ENCODE measurements around the gene ITCH. TPM values are rescaled to one million over a fixed set of nuclear protein-coding genes. Genes with fewer than 3 reads are reported as not detected.
A peak's percentile ranks its signal among the peaks of the same experiment; 100 is the strongest.
"Not testable (repeated sequence)": the region's sequence is repeated elsewhere in the genome, so short reads cannot be mapped to it uniquely, and the experiment has no call there.

Gene ITCH
- total RNA-seq, 1 donor from 2014 or later, result 76.5 TPM

DNA sequence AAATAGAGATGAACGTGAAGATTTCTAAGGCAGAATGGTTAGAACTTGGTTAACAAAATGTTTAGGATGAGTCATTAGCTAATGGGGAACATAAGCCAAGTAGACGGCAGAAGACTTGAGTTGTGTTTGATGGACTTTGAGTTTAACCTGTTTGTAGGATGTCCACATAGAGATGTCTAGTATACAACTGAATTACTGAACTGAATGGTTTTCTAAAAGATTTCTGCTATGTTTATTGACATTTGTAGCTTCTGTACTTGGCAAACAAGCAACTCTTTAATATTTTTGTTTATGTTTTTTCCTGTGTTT, 98.7 kb downstream of the ITCH start:
- no peak for DNase-seq

DNA sequence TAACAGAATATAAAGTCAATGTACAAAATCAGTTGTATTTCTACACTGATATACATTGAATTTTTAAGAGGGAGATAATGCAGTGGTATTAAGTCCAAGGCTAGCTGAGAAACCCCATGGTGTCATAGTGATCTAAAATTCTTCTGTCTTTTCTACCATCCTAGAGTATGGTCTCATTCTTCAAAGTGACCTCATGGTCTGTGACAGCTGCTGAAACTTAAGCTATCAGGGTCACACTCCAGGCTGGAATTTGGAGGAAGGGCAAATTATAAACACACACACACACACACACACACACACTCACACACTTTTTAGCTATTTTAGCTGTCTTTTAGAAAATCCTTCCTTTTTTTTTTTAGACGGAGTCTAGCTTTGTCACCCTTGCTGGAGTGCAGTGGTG, 105.9 kb downstream of the ITCH start:
- peak; percentile 60 for DNase-seq

DNA sequence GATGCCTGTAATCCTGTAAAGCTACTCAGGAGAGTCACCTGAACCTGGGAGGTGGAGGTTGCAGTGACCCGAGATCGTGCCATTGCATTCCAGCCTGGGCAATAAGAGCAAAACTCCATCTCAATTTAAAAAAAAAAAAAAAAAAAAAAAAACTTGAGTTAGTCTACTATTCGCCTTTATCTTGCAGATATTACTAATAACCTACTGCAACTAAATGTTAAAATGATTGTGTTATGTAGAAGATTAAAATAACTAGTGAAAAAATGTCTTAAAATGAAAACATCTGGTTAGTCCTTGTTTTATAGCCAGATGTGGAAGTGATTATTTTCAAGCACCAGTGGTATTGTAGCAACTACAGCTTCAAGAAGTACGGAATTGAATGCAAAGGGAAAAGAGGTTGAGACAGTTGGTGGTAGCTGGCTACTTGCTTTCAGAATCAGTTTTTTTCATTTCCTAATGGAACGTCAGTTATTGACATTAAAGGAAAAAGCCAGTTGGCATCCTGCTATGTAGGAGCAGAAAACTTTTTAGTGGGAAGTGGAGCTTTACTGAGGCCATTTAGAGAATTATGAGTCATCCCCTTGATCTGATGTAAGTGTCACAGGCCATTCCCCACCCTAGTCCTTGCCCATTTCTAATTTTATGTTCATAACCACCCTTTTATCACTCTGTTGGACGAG, 109.3 kb downstream of the ITCH start:
- peak; percentile 23 for DNase-seq

DNA sequence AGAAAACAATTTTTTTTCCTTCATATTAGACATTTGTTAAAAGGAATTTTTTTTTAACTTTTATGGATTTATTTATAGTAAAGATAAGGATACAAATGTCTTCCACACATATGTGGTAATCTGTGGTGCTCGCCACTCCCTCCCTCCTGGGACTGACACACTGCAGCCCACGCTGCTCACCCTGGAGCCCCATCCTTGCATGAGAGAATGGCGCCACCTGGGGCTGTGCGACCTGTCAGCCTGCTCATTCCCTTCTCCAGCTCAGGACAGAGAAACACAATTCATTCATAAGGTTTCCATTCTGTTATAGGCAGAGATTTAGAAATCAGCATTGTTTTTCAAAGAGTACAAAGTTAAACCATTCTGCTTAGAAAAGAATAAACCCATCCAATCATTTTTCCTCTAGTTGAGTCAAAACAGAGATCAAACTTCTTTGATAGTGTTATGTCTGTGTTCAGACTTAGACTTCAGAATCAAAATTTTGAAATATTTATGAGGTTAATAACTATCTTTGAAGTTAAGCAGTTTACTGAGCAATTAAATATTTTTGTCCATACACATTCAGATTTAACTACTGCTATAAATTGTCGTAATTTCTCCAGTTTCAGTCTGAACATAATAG, 110.3 kb downstream of the ITCH start:
- peak; percentile 45 for DNase-seq

DNA sequence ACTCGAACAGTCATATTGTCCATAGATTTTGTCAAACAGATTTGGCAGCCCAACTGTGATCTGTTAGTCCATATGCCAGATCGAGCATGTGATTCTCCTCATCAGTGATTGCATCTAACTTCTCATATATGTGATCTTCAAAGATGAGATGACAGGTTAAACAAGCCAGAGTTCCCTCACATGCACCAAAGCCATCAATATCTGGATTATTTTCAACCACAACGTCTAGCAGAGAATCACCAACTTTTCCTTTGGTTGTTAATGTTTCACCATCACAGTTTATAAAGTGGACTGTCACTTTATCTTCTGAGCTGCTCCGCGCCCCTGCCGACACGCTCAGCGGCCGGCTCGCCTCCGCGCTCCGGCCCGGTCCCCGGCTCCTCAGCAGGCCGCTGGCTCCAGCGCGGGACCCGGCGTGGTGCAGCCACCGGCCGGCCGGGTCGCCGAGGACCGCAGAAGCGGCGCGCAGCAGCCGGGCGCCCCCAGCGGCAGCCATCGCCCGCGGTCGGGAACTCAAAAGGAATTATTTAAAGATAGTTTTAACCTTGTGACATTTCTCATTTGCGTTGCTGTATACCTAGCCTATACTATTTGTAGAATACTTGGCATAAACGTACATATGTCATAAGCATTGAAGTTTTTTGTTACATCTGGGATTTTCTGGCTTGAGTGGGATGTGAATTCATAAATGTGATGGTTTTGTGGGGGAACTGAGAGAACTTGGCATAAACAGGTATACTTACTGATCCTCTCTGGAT, 113.1 kb downstream of the ITCH start:
- peak; percentile 61 for DNase-seq

DNA sequence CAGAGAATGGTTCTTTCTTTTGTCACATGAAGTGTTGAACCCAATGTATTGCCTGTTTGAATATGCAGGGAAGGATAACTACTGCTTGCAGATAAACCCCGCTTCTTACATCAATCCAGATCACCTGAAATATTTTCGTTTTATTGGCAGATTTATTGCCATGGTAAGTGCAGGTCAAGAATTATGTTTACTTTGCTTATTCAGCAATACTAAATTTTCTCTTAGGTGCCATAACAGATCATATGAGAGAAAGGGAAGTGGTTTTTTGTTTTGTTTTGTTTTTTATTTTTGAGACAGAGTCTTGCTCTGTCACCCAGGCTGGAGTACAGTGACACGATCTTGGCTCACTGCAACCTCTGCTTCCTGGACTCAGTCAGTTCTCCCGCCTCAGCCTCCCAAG, 116.6 kb downstream of the ITCH start:
- no peak for DNase-seq

DNA sequence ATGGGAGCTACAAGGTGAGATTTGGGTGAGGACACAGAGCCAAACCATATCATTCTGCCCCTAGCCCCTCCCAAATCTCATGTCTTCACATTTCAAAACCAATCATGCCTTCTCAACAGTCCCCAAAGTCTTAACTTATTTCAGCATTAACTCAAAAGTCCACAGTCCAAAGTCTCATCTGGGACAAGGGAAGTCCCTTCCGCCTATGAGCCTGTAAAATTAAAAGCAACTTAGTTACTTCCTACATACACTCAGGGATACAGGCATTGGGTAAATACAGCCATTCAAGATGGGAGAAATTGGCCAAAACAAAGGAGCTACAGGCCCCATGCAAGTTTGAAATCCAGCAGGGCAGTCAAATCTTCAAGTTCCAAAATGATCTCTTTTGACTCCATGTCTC, 119.1 kb downstream of the ITCH start:
- DNase-seq, result not testable (repeated sequence)

DNA sequence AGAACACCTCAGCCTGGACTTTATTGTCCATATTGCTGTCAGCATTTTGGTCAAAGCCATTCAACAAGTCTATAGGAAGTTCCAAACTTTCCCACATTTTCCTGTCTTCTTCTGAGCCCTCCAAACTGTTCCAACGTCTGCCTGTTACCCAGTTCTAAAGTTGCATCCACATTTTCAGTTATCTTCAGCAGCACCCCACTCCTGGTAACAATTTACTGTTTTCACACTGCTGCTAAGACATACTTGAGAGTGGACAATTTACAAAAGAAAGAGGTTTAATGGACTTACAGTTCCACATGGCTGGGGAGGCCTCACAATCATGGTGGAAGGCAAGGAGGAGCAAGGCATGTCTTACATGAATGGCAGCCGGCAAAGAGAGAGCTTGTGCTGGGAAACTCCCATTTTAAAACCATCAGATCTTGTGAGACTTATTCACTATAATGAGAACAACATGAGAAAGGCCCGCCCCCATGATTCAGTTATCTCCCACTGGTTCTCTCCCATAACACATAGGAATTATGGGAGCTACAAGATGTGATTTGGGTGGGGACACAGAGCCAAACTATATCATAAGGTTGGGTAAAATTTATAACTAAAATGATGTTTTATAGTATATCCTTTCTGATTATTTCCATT, 120.6 kb downstream of the ITCH start:
- not testable (repeated sequence) for DNase-seq

DNA sequence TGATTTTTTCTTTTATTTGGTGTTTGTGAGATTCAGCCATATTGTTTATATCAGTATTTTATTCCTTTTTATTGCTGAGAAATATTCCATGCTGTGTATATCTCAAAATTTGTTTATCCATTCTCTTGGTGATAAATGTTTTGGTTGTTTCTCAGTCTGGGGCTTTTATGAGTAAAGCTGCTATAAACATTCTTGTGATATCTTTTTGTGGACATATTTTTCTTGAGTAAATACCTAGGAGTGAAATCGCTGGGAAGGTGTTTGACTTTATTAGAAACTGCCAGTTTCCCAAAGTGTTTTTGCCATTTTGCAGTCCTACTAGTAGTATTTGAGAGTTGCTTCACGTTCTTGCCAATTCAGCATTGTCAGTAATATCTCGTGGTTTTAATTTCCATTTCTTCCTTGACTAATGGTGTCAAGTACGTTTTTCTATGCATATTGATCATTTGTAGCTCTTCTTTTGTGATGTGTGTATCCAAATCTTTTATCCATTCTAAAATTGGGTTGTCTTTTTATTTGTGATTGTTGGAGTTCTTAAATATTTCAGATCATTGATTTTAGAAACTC, 122.1 kb downstream of the ITCH start:
- no peak for DNase-seq

DNA sequence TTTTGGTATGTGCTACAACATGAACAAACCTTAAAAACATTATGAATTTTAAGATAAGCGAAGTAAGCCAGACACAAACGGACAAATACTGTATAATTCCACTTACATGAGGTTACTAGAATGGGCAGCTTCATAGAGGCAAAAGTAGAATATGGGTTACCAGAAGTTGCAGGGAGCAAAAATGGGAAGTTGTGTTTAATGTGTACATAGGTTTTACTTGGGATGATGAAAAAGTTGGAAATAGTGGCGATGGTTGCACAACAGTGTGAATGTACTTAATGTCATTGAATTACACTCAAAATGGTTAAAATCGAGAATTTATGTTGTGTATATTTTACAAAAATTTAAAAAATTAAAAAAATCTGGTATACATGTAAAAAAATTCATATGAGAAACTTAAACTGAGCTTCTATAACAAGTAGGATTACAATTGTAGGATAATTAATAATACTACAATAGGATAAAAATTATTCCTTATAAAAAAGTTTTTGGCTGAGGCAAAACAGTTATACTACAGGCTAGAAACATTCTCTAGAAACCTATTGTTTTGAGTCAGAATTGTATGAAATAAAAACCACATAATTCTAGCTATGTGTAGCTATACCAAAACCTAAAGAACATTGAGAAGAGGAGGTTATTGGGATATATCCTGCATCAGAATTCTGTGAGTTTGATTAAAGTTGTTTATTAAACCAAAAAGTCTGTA, 128.3 kb downstream of the ITCH start:
- no peak for DNase-seq

DNA sequence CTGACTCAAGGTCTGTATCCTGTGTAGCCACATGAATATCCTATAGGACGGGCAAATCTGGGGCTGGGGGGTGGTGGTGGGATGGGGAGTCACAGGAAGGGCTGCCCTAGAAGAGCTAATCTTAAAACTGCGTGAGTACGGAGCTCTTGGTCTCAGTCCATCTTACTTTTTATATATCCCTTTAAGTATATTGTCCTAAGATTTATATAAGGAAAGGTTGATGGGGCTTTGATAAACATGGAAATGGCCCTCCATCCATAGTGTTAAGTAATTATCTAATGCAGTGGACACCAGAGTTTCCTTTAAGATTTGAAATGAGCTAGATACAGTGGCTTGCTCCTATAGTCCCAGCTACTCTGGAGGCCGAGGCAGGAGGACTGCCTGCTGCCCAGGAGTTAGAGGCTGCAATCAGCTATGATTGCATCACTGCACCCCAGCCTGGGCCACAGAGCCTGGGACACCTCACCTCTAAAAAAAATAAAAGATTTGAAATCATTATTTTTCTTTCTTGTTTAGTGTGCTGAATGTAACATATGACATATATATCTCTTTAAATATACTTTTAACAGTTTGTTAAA, 128.9 kb downstream of the ITCH start:
- DNase-seq, result no peak

DNA sequence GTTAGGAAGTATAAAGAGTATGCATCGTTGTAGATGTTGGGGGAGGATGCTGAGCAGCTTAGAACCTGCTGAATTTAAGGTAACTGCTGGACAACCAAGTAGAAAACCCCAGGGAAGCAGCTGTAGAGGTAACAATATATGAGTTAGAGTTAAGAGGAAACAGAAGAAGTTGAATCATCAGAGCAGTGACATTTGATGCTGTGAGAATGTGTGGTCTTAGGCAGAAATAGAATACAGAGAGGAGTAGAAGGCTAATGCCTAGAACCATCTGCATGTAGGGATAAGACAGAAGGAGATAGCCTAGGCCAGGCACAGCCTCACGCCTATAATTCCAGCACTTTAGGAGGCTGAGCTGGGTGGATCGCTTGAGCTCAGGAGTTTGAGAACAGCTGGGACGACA, 130.6 kb downstream of the ITCH start:
- DNase-seq, result peak; percentile 44

DNA sequence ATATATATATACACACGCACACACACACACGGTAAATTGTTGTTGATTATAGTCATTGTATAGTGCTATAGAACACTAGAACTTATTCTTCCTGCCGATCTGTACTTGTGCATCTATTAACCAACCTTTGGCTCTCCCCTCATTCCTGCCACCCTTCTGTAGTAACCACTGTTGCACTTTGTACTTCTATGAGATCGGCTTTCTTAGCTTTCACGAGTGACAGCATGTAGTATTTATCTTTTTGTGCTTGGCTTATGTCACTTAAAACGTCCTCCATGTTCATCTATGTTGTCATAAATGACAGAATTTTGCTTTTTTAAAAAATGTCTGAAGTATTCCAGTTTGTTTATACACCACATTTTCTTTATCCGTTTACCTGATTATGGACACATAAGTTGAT, 132.2 kb downstream of the ITCH start:
- DNase-seq, result no peak

DNA sequence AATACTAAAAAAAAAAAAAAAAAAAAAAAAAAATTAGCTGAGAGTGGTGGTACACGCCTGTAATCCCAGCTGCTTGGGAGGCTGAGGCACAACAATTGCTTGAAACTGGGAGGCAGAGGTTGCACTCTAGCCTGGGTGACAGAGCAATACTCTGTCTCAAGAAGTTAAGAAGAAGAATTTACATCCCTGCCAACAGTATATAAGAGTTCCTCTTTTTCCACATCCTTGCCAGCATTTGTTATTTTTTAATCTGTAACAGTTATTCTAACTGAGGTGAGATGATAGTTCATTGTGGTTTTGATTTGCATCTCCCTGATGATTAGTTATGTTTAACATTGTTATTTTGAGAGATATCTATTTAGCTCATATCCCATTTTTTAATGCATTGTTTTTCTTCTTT, 132.8 kb downstream of the ITCH start:
- no peak for DNase-seq

DNA sequence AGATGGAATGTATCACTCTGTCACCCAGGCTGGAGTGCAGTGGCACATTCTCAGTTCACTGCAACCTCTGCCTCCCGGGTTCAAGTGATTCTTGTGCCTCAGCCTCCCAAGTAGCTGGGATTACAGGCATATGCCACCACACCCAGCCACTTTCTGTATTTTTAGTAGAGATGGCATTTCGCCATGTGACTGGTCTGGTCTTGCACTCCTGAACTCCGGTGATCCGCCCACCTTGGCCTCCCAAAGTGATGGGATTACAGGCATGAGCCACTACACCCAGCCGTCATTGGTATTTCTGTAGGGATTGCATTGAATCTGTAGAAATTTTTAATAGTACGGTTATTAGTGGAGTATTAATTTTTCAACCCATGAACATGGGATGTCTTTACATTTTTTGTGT, 134.5 kb downstream of the ITCH start:
- DNase-seq, result not testable (repeated sequence)

DNA sequence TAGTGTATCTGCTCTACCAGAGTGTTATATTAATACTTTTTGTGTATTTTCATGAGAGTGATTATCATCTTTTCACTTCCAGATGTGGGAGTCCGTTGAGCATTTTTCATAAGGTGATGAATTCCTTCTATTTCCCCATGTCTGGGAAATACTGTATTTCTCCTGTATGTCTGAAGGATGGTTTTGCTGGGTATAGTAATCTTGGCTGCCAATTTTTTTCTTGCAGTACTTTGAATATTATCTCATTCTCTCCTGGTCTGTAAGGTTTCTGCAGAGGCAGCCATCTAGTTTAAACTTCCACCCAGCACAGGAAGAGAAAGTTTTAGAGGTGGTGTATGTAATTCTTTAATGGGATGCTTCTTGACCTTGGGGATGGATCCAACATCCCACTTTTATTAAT, 137.8 kb downstream of the ITCH start:
- no peak for DNase-seq

DNA sequence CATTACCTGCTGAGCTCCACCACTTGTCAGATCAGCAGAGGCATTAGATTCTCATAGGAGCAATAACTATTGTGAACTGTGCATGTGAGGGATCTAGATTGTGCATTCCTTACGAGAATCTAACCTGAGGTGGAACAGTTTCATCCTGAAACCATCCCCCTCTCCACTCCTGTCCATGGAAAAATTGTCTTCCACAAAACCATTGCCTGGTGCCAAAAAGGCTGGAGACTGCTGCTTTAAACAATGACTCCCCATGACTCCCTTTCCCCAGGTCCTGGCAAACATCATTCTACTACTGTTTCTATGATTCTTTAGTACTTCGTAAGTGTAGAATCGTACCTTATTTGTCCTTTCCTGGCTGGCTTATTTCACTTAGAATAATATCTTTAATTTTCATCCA, 143.4 kb downstream of the ITCH start:
- no peak for DNase-seq

DNA sequence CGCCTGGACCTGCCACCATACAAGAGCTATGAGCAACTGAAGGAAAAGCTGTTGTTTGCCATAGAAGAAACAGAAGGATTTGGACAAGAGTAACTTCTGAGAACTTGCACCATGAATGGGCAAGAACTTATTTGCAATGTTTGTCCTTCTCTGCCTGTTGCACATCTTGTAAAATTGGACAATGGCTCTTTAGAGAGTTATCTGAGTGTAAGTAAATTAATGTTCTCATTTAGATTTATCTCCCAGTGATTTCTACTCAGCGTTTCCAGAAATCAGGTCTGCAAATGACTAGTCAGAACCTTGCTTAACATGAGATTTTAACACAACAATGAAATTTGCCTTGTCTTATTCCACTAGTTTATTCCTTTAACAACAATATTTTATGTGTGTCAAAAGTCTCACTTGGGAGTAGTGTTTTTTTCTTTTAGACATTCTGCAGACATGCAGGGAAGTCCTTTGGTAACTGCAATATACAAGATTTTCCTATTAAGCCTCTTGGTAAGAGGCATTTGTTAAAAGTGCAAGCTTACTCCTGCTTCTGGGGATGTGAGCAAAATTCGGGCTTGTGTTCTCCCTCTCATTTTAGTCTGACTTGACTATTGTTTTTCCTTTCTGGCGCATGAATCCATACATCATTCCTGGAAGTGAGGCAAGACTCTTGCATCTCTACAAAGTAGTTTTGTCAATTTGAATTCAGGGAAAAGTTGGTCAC, 144.8 kb downstream of the ITCH start:
- no peak for DNase-seq

DNA sequence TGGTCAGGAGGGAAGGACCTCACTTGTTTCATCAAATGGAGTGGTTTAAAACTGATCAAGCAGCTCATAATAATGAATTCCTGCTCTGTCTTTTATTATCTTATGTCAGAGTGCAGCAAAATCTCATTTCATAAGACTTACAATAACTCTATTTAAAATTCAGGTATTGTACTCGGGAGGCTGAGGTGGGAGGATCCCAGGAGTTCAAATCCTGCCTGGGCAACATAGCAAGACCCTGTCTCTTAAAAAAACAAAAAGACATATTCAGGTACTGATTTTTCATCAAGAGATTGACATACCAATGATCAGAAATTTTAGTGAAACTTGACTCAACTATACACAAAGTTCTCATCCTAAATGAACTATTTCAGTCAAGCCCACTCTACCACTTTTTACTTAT, 147.5 kb downstream of the ITCH start:
- DNase-seq, result no peak

DNA sequence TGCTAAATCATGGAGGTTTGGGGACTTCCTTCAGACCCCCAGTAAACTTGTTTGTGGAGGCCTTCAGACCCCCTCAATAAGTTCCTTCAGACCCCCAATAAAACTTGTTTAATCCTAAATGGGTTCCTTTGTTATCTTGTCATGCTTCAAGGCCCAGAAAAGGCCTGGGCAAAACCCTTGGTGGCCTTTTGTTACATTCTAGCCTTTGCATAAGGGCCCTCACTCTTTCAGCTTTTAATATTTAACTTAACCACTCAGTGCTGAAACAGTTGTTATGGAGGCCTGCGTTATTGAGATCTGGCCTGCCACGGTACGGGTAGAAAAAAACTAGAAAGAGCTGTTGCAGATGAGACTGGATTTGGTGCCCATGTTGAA, 148.8 kb downstream of the ITCH start:
- no peak for DNase-seq

DNA sequence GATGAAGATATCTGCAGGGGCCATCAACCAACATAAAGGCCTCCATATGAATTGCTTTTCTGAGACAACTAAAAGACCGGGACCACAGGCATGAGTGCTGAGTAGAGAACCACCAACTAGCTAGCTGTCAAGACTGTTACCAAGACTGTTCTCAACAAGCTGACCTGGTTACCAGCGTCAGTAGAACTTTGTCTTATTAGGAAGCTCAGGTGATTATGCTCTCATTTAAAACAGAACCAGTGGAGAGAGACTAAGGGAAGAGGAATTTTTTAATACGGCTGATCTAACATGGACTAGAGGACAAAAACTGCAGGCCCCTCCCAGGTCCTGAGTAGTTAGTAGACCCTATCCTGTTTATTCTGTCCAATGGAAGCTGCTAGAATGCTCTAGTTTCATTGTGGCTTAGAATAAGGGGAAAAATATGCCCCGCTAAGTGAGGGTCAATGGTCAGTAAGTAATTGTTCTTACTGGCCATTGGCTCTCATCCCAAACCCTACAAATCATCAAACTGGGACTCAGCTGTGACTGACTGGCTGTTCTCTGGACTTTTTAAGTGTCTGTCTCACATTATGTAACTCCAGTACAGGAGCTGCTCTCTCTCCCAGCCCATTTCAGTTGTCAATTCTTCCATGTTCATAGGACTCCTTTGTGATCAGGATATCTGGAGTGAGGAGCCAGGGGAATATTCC, 149.3 kb downstream of the ITCH start:
- no peak for DNase-seq
